HG02885 (cell line): ENCODE measurements around the gene TMEM134.
"Not testable (repeated sequence)": the region's sequence is repeated elsewhere in the genome, so short reads cannot be mapped to it uniquely, and the experiment has no call there.

Experiments
- ATAC-seq: cut with Tn5 transposase; IDR thresholded peaks from one replicate; pipeline ENCODE4 v1.9.1; 2021; ENCODE audit warnings: mild to moderate bottlenecking; ENCODE audit not compliant: unreplicated experiment, poor library complexity

The TMEM134 gene

GRCh38 chr11:67486481-67487195 is 17.6 kb upstream of the TMEM134 start:
- peak; percentile 41 for ATAC-seq

GRCh38 chr11:67485873-67486361 is 16.9 kb upstream of the TMEM134 start:
- ATAC-seq: not testable (repeated sequence)

- ATAC-seq: no peak
Measured at GRCh38 chr11:67484847-67485311, 15.8 kb upstream of the TMEM134 start.

DNA sequence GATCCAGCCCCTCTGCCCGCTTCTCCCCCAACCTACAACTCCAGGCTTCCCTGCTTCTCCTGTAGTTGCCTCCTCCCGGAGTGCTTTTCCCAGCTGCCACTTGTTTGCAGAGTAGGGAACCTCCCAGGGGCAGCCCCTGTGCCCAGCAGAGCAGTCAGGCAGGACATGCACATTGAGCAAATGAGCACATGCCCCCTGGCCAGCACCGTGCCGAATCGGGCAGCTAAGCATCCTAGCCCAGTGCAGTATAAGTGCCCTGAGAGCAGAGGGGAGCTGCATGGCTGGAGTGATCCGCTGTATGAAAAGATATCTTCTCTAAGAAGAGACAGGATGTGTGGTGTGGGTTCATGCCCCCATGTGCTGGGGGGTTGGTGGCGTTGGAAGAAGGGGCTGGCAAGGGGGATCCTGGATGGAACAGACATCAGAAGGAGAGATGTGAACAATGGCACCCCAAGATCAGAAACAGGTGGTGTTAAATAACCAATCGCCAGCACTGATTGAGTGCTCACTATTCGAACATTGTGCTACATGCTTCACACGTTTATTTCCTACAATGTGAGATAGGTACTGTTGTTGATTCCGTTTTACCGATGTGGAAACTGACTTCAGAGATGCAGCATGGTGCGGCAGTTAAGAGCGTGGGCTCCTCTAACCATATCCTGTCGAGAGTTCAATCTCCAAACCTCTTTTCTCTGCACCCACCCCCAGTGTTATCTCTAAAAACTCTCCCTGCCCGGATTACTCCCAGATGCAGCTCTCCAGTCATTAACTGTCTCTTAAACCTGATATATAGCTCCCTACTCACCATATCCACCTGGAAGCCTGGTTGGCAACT is 15.0 kb upstream of the TMEM134 start:
- no peak for ATAC-seq

DNA sequence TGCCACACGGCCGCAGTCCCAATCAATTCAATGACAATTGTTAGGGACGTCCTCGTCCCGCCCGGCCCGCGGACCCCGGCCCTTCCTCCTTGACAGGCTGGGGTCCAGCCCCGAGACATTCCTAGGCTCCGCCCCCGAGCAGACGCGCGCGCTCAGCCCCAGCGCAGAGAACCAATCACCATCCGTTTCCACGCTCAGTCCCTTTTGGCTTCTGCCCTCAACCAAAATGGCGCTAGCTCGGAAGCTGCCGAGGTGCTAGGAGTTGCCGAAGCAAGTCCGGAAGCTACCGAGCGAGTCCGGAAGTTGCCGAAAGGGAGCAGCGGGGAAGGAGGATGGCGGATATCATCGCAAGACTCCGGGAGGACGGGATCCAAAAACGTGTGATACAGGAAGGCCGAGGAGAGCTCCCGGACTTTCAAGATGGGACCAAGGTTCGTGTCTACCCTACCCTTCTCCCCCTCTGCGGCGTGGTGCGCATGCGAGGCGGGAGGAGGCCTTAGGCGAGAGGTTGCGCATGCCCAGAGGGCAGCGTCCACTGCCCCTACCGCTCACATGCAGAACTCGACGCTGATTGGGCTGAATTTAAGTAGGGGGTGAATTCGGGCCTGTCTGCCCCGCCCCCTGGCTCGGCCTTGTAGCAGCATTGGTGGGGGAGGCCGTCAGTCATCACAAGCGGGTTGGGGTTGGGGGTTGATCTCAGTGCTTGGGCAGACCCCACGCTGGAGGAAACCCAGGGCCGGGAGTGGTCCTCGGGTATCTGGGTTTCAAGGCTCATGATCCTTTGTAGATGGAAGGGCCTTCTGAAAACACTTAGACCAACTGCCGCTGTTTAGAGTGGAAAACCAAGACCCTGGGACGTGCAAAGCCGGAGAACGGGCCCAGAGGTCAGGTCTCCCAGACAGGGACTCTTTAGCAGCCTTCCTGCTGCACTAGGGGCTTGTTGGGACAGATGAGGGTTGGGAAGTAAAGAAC is 14.1 kb upstream of the TMEM134 start, which contains the start of gene AIP:
Gene AIP, plus strand, starts transcription at position 200 of the 972 bp plus-strand sequence. Its CDS starts 133 bp downstream, at position 333.
- peak; percentile 72 for ATAC-seq

DNA sequence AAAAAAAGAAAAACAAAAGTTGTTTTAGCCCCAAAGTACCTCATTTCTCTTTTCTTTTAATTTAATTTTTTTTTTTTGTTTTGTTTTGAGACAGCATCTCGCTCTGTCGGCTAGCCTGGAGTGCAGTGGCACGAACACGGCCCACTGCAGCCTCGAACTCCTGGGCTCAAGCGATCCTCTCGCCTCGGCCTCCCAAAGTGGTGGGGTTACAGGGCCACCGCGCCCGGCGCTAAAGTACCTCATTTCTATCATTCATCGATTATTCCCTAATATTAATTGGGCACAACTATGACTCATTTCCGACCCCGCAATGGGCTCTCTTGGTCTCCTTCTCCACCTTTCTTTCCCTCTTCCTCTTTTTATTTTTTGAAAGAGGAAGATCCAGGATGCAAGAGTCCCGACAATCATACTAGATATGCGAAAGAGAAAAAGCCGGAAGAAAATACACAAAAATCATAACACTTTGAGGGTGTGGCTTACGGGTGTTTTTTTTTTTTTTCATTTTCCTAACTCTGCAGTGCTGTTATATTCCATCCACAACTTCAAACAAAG is 13.3 kb upstream of the TMEM134 start:
- no peak for ATAC-seq

DNA sequence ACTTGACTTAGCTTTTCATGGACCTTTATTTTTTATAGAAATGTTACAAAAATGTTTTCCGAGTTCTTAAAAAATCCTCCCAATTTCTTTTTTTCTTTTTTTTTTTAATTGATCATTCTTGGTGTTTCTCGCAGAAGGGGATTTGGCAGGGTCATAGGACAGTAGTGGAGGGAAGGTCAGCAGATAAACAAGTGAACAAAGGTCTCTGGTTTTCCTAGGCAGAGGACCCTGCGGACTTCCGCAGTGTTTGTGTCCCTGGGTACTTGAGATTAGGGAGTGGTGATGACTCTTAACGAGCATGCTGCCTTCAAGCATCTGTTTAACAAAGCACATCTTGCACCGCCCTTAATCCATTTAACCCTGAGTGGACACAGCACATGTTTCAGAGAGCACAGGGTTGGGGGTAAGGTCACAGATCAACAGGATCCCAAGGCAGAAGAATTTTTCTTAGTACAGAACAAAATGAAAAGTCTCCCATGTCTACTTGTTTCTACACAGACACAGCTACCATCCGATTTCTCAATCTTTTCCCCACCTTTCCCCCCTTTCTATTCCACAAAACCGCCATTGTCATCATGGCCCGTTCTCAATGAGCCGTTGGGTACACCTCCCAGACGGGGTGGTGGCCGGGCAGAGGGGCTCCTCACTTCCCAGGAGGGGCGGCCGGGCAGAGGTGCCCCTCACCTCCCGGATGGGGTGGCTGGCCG is 8.4 kb upstream of the TMEM134 start:
- not testable (repeated sequence) for ATAC-seq

DNA sequence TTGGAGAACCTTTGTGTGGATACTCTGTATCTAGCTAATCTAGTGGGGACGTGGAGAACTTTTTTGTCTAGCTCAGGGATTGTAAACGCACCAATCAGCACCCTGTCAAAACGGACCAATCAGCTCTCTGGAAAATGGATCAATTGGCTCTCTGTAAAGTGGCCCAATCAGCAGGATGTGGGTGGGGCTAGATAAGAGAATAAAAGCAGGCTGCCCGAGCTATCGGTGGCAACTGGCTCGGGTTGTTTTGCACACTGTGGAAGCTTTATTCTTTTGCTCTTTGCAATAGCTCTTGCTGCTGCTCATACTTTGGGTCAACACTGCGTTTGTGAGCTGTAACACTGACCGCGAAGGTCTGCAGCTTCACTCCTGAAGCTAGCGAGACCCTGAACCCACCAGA is 7.6 kb upstream of the TMEM134 start:
- ATAC-seq: not testable (repeated sequence)

GRCh38 chr11:67472882-67473281 is 3.8 kb upstream of the TMEM134 start:
- no peak for ATAC-seq

DNA sequence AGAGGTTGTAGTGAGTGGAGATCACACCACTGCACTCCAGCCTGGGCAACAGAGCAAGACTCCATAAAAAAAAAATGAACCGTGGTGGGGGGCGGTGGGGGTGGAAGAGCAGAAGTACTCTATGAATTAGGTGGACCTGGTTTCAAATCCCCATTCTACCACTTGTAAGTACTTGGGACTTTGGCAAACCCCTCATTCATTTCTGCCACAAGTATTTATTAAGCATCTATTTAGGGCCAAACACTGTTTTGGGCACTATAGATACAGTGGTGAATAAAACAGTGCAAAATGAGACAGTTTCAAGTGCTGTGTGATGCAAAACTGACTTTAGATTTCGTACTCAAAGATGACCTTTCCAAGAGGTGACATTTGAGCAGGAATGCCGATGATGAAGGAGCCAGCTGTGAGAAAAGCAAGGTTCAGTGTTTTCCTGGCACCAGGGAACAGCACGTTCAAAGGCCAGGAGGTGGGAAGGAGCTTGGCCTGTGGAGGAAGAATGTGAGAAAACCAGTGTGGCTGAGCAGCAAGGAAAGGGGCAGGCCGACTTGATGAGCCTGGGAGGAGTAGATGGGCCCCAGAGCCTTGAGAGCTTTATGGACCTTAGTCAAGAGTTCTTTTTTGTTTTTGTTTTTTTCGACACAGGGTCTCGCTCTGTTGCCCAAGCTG is 1.4 kb upstream of the TMEM134 start:
- no peak for ATAC-seq

- no peak for ATAC-seq
Measured at GRCh38 chr11:67469508-67469811, 409 bp upstream of the TMEM134 start.

DNA sequence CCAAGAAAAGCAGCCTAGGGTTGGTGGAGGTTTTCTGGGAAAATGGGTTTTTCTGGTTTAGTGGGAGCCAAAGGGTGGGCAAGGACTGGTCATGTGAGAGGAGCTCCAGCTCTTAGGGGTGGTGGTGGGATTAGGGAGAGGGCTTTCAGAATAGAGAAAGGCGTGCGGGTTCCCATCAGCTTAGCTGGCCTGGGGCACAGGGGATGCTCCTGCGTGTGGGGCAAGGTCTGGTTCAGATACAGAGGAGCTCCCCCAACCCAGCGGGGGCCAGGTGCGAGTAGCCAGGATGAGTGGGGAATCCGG is 644 bp downstream of the TMEM134 start:
- ATAC-seq: no peak

DNA sequence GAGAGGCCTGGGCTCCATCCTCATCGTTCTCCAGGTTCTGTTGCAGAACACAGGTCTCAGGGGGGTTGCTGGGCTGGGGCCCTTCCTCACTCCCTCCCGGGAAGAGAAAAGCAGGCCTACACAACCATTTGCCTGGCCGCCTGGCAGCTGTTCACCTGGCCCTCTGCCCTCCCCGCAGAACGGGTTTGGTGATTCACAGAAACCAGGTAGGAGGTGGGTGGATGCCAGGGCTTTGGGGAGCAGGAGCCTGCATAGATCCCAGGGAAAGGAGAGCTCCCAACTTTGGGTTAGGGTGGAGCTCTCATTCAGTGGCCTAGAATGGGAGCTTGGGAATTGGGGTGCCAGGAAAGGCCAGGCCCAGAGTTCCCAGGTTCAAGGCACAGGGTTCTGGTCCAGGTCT is 995 bp downstream of the TMEM134 start:
- ATAC-seq: no peak

GRCh38 chr11:67466962-67467771 is 1.9 kb downstream of the TMEM134 start:
- ATAC-seq: no peak

DNA sequence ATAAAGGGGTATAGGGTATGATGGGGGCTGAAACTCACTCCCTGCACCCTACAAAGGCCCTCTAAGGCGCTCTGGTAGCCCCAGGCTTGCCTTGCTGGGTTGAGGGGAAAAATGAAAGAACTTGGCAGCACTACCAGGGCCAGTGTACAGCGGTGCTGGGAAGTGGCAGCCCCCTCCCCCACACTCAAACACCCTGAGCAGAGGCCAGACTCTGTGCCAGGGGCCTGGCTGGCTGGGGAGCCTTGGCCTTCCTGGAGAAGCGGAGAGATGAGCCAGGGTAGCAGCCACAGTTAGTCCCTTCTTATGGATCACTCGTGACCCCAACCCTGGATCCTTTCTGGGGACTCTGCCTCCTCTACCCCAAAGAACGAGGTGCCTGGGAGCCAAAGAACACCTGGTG is 2.7 kb downstream of the TMEM134 start:
- ATAC-seq: no peak

GRCh38 chr11:67465530-67465929 is 3.5 kb downstream of the TMEM134 start:
- ATAC-seq: not testable (repeated sequence)

GRCh38 chr11:67465189-67465510 is 3.9 kb downstream of the TMEM134 start:
- ATAC-seq: no peak

- peak; percentile 58 for ATAC-seq
Measured at GRCh38 chr11:67464411-67465188, 4.5 kb downstream of the TMEM134 start.
